Cardiac muscle cell (in vitro differentiated cells and primary cell): ENCODE measurements around the gene HOXB1. TPM values are rescaled to one million over a fixed set of nuclear protein-coding genes. Genes with fewer than 3 reads are reported as not detected.

ENCODE experiments used
- DNase-seq, 2 donors: peaks; one replicate each; pipeline versions ENCODE4 v3.0.0 to v3.0.0-alpha.2; 2010 to 2017; ENCODE audit warnings: low read depth in 1 of 2, low spot score in 1 of 2
- H3K27ac ChIP-seq: fragments of 200-600 bp; sonication (generic); 2 replicates; pipeline ENCODE4 v1.5.1; 2016
- H3K27me3 ChIP-seq: fragments of 200-600 bp; sonication (generic); 2 replicates; pipeline ENCODE4 v1.6.0; 2016; ENCODE audit warnings: control low read depth
- H3K36me3 ChIP-seq: fragments of 200-600 bp; sonication (generic); 2 replicates; pipeline ENCODE4 v1.5.1; 2016; ENCODE audit warnings: control low read depth
- H3K4me1 ChIP-seq: fragments of 200-600 bp; sonication (generic); 2 replicates; pipeline ENCODE4 v1.8.1; 2017; ENCODE audit warnings: low read depth, mild to moderate bottlenecking, mixed run types
- H3K4me3 ChIP-seq: fragments of 200-600 bp; sonication (generic); 2 replicates; pipeline ENCODE4 v1.5.1; 2016; ENCODE audit warnings: mild to moderate bottlenecking
- H3K9me3 ChIP-seq: fragments of 200-600 bp; sonication (generic); 2 replicates; pipeline ENCODE4 v1.5.1; 2017; ENCODE audit warnings: low read depth, mild to moderate bottlenecking, control low read depth
- polyA plus RNA-seq: library from polyadenylated mRNA; unstranded; fragments of >200 nt; fragmentation: Nextera tagmentation; extraction: Ambion mirVana; gene quantifications from 2 replicates; pipeline ENCODE4 v1.2.1, GENCODE V29; 2016
- total RNA-seq: library from RNA; depleted of rRNA; stranded (reverse); fragments of >200 nt; gene quantifications from 2 replicates; pipeline ENCODE4 v1.2.3, GENCODE V29; 2016
- TF ChIP-seq, protein P1 (sequence below): IDR thresholded peaks from 2 replicates; pipeline ENCODE4 v1.5.1; 2012; ENCODE audit warnings: low read depth, mild to moderate bottlenecking, low read length

Gene HOXB1
- total and polyA plus RNA-seq, 2 experiments from 2014 or later: 6.6 to 9.1 TPM

DNA sequence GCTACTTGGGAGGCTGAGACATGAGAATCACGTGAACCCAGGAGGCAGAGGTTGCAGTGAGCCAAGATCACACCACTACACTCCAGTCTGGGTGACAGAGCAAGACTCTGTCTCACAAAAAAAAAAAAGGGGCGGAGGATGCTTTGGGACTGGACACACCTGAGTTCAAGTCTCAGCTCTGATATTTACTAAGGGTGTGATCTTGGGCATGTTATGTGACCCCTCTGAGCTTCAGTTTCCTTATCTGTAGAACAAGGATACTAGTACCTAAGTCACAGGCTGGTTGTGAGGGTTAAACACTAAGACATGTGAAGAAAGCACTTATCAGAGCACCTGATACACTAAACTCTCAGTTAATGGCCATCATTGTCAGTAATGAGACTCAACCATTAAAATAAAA is 25.9 kb downstream of the HOXB1 start:
- Histone ChIP-seq H3K36me3 (no peaks in the 10 kb centered on the region), H3K9me3 (no peaks in the 10 kb centered on the region), H3K27me3 (no peaks in the 10 kb centered on the region), H3K27ac (peak overlapping the region; percentile 87), H3K4me3 (no peak overlapping the region), H3K4me1 (peaks cover 60% of the 10 kb centered on the region)
- TF ChIP-seq, protein P1, sequence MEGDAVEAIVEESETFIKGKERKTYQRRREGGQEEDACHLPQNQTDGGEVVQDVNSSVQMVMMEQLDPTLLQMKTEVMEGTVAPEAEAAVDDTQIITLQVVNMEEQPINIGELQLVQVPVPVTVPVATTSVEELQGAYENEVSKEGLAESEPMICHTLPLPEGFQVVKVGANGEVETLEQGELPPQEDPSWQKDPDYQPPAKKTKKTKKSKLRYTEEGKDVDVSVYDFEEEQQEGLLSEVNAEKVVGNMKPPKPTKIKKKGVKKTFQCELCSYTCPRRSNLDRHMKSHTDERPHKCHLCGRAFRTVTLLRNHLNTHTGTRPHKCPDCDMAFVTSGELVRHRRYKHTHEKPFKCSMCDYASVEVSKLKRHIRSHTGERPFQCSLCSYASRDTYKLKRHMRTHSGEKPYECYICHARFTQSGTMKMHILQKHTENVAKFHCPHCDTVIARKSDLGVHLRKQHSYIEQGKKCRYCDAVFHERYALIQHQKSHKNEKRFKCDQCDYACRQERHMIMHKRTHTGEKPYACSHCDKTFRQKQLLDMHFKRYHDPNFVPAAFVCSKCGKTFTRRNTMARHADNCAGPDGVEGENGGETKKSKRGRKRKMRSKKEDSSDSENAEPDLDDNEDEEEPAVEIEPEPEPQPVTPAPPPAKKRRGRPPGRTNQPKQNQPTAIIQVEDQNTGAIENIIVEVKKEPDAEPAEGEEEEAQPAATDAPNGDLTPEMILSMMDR: no peak
- no peak for DNase-seq

DNA sequence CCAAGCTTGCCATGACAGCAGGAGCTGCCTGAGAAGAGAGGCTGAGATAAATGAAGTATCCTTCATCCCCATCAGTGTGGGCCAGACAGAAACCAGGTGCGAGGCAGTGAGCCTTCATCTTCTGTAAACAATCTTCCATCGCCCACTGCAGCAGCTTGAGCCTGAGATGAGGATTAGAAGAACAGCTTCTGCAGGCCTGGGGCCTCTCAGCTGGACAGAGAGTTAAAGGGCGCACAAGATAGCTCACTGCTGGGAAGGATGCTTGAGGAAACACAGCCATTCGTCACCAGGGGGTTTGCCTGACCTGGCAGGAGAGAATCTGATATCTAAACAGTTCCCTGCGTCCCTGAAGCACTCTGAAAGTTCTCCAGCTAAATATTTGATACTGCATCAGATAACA is 27.1 kb downstream of the HOXB1 start:
- Histone ChIP-seq H3K27ac (peak overlapping the region; percentile 87), H3K4me3 (no peak overlapping the region)

DNA sequence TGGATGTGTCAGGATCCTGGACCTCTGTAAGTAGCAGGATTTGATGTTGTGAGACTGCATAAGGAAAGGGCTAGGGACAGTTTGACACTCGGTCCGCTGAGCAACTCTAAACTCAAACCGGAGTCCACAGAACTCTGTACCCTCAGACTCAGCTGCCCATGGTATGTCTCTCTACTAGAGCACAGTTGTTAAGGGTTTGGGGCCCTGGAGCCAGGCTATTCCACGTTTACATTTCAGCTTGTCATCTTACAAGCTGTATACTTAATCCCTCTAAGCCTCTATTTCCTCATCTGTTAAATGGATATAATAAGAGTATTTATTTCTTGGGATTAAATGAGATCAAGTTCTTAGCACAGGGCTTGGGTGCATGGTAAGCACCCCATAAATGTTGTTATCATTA is 27.9 kb downstream of the HOXB1 start:
- H3K4me3 ChIP-seq: no peak overlapping the region
- peak in 1 of 2 donors; percentile 35 for DNase-seq
- no peaks in the 10 kb centered on the region for H3K9me3 ChIP-seq
- peak overlapping the region; percentile 29 for H3K27ac ChIP-seq
- TF ChIP-seq, protein P1: no peak
- peaks cover 73% of the 10 kb centered on the region for H3K4me1 ChIP-seq
- no peaks in the 10 kb centered on the region for H3K27me3 ChIP-seq
- no peaks in the 10 kb centered on the region for H3K36me3 ChIP-seq

More for the DNA sequence above, 27.1 kb downstream of the HOXB1 start:
- DNase-seq: peak in 1 of 2 donors; percentile 95
- Histone ChIP-seq H3K36me3 (no peaks in the 10 kb centered on the region), H3K9me3 (no peaks in the 10 kb centered on the region), H3K27me3 (no peaks in the 10 kb centered on the region), H3K4me1 (peaks cover 65% of the 10 kb centered on the region)
- TF ChIP-seq, protein P1: no peak

DNA sequence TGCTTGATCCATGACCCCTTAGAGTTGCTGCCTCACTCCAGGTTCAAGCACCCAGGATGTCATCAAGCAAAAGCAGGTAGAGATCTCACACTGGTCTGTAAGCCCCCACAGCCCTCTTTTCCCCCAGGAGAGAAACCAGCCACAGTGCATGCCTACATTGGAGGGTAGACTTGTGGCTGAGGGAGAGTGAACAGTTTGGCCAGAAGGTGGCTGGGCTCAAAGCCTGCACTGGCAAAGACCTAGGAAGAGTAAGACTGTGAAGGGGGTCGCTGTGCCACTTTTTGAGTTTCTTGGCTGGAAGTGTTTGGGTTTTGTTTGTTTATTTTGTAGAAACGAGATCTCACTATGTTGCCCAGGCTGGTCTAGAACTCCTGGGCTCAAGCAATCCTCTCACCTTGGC is 28.5 kb downstream of the HOXB1 start:
- Histone ChIP-seq H3K4me3 (no peak overlapping the region), H3K36me3 (no peaks in the 10 kb centered on the region), H3K4me1 (peaks cover 77% of the 10 kb centered on the region), H3K27ac (peak overlapping the region; percentile 29), H3K27me3 (no peaks in the 10 kb centered on the region), H3K9me3 (no peaks in the 10 kb centered on the region)
- TF ChIP-seq, protein P1: no peak
- no peak for DNase-seq

DNA sequence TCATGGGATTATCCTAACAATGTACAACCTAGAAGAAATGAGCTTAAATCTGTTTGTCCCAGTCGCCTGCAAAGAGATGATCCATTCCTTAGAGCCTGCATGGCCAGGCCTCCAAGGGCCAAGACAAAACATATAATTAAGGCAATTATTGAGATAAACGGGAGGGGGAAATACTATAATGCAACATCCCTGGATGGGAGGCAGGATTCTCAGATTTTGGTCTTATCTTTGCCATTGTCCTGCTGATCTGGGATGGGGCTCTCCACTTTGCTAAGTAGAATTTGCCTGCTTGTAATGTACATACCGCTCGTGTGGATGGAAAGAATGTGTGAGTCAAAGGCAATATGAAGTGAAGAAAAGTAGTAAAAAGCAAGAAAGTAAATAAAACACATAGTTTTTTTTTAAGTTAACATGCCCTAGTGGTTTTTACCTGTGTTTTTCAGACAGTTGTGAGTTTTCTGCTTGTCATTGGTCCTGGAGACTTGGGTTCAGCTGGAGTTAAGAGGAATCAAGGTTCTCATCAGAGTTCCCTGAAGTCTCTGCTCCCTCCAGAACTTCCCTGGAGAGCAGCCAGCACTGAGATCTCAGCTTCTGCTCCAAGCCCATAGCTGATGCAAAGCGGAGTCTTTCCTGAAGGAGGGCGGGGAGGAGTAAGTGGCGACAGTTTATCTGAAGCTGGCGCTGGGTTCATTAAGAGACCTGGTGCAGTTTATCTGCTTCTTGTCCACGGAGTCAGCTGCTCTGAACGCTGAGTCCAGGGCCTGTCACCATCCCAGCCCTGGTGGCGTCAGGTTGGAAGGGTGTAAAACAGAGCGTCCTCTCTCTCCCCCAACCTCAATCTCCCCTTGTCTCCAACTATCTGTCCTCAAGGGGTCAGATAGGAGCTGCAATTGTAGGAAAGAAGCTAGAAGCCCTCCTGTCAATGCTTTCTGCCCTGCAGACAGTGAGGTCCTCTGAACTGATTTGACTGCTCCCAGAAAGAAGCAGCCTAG is 30.1 kb downstream of the HOXB1 start:
- Histone ChIP-seq H3K4me3 (no peak overlapping the region), H3K4me1 (peaks cover 79% of the 10 kb centered on the region), H3K27me3 (no peaks in the 10 kb centered on the region), H3K27ac (peak overlapping the region; percentile 55), H3K36me3 (no peaks in the 10 kb centered on the region), H3K9me3 (no peaks in the 10 kb centered on the region)
- peak; percentile 69 to 95 for DNase-seq
- TF ChIP-seq, protein P1: peak; percentile 31
